ENCODE results near the gene CETP.
"Not testable (repeated sequence)": the region's sequence is repeated elsewhere in the genome, so short reads cannot be mapped to it uniquely, and the experiment has no call there.

CETP gene

DNA sequence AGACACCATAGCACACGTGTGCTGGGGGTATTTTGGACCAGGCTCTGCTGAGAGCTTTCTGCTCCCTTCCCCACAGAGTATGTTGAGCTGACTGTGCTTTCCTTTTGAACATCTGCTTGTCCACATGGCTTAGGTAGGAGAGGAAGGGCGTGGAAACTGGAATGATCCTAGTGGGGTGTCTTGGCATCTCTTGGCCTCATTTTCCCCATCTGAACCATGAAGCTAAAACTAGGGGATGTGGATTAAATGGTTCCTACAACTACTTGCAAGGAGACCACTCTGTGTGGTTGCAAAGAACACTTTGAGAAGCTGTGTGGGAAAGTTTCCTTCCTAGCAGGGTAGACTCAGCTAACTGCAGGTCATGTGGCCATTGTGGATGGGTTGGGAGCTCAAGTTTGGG lies 20.9 kb downstream of the CETP start:
- DNase-seq = no peak

- DNase-seq = no peak
Measured at GRCh38 chr16:56983211-56983751, 21.5 kb downstream of the CETP start.

DNA sequence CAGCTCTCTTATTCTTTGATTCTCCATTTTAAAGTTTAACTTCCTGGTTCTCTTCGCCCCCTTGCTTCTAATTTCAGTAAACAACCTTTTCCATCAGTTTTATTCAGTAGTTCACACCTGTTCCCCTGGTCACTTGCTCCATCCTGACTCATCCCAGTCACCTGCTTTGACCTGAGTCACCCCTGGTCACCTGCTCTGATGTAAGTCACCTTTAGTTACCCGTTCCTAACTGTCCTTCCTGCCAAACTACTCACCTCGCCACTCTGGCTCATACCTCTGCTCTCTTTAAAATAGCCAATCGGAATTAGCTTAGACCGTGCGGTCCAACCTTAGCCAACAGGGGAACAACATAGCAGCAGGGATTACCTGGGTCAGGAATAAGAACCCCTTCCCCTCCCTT lies 22.9 kb downstream of the CETP start:
- DNase-seq = no peak

- DNase-seq = peak; percentile 89
Measured at GRCh38 chr16:56985288-56985961, 23.7 kb downstream of the CETP start.

GRCh38 chr16:56985962-56986360 lies 24.2 kb downstream of the CETP start:
- DNase-seq = no peak

- no peak for DNase-seq
Measured at GRCh38 chr16:56986361-56986760, 24.6 kb downstream of the CETP start.

DNA sequence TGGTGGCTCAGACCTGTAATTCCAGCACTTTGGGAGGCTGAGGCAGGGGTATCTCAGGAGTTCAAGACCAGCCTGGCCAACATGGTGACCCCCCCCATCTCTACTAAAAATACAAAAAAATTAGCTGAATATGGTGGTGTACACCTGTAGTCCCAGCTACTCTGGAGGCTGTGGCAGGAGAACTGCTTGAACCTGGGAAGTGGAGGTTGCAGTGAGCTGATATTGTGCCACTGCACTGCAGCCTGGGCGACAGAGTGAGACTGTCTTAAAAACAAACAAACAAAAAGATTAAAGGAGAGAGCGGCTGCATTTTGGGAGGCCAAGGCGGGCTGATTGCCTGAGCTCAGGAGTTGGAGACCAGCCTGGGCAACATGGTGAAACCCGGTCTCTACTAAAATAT lies 25.2 kb downstream of the CETP start:
- DNase-seq = not testable (repeated sequence)

DNA sequence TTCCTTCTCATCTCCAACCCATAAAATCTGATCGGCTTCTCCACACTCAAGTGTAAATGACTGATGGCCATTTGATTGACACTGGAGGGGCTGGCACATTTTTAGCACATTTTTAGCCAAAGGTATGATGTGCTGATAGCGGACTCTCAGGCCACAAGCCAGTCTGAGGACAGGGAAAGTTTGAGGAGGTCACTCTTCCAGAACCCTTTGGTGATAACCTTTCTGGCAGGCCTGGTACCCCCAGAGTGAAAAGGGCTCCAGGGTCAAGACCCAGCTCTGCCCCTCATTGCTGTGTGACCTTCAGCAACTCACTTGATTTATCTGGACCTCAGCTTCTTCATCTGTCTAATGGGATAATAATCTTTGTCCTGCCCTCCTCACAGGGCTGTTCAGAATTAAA lies 25.9 kb downstream of the CETP start:
- no peak for DNase-seq

DNA sequence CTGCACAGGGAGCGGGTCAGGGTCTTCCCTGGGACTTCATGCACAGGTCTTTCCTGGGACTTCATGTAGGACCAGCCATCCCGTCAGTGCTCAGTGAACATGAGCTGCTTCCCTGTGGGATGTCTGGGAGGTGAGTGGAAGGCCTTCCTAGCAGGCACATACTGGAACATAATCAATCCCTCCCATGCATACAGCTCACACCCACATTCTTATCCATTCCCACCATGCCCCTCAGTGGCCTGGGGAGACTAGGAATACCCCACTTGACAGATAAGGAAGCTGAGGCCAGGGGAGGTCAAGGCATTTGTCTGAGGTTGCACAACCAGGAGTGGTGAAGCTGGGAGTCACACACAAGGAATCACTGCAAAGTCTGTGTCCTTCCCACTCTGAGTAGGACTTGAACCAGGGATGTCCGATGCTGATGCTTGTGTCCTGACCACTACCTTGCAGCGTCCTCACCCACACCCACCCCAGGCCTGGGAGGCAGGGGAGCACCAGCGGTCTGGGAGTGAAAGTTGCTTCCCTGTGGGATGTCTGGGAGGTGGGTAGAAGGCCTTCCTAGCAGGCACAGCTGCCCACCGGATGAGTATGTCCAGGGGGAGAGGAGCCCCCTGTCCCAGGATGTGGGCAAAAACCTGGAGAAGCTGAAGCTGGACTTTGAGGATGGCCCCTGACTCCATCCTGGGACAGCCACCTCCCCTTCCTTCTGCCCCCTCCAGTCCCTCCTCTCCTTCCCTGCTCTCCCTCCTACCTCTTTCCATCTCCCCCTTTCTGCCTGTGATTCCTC lies 26.6 kb downstream of the CETP start:
- DNase-seq = no peak

- DNase-seq = peak; percentile 82
Measured at GRCh38 chr16:56988948-56989945, 27.5 kb downstream of the CETP start, which contains the start of gene NLRC5. Gene NLRC5, plus strand, starts transcription at chr16:56989557. Its CDS starts 31,156 bp downstream, at chr16:57020713.

GRCh38 chr16:56989988-56990387 lies 28.2 kb downstream of the CETP start:
- DNase-seq = no peak

DNA sequence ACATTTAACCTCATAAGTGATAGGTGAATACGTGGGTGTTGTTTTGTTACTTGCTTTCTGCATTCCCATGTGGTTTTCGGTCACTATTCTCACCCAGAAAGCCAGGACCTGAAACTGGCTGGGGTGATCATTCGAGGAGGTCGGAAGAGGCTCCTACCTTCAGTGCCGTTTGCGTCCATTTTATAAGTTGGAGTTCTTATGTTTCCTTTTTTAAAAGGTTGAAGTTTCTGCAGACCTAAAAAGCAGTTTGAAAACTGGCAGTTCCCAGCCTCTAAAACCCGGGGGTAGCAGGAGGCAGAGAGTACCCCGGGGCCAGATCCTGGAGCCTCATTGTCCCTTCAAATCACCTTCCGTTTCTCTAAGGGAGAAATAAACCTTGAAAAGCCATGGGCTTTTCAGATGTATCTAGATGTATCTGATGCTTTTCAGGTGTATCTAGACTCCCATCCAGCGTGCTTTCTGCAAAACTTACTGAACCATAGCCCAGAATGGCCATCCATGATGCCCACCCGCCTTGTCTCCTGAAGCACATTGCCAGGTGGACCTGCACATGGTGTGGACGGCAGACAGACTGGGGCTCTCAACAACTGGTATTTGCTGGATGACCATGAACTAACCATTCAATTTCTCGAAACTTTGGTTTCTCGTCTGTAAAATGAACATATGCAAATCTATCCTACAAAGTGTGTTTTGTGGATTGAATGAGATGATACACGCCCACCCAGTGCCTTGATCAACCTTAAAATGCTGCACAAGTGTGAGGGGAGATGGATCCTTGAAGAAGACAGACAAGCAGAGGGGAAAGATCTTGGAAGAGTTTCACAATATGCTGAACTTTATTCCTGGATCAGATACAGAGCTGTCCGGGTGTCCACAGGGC lies 28.9 kb downstream of the CETP start:
- DNase-seq = no peak

- DNase-seq = not testable (repeated sequence)
Measured at GRCh38 chr16:56992431-56992830, 30.7 kb downstream of the CETP start.

DNA sequence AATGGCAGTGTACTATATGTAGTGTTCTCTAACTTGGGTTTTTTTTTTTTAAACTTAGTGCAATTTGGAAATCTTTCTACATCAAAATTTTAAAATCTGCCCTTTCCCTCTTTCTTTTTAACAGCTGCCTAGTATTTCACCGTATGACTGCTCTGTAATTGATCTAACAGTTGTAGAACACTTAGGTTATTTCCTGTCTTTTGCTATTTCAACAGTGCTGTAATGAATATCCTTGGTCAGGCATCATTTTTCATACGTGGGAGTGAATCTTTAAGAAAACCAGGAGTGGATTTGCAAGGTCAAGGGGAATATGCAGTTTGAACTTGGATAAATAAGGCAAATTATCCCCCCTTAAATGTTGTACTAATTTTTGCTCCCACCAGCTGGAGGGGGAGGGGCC lies 31.5 kb downstream of the CETP start:
- DNase-seq = no peak

DNA sequence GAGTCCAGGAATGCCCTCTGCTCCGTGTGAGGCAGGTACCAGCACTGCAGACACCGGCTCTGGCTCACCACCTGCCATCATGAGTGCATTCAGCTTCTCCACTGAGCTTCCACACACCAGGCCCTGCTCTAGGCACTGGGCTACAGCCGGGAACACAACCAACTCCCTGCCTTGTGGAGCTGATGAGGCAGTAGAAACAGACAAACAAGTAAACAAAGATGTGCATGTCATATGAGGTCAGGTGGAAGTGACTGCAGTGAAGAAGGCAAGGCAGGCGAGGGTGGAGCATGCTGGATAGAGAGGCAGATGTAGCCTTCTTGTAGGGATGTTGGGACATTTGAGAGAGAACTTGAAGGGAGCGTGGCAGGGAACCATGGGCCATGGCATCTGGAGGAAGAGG lies 32.6 kb downstream of the CETP start:
- DNase-seq = no peak

- no peak for DNase-seq
Measured at GRCh38 chr16:56995136-56995805, 33.5 kb downstream of the CETP start.

DNA sequence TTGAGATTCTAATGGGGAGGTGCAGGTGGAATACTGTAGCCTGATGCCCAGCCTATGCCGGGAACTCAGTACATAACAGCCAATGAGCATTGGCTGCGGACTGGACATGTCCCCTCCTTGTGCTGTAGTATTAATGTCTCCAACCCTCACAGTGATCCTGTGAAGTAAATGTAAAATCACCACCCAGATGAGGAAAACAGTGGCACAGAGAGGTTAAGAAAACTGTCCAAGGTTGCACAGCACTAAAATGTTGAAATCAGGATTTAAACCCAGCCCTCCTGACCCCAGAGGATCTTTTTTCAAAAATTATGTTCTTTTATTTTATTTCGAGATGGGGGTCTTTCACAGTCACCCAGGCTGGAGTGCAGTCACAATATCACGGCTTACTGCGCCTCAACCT lies 35.5 kb downstream of the CETP start:
- no peak for DNase-seq

GRCh38 chr16:56997931-56998330 lies 36.2 kb downstream of the CETP start:
- no peak for DNase-seq

DNA sequence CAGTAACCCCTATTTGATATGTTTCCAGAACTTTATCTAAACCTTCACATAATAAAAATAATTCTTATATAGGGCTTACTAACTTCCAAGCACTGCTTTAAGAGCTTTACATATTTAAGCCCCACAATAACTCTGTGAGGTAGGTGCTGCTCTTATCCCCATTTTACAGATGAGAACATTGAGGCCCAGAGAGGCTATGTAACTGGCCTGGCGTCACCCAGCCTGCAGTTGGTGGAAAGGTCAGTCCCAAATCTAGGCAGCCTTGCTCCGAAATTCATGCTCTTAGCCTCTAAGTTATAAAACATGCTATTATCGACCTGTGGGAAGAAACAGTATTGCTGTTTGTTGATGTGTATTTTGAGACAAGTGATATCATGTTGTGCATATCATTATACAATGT lies 36.6 kb downstream of the CETP start:
- DNase-seq = no peak

DNA sequence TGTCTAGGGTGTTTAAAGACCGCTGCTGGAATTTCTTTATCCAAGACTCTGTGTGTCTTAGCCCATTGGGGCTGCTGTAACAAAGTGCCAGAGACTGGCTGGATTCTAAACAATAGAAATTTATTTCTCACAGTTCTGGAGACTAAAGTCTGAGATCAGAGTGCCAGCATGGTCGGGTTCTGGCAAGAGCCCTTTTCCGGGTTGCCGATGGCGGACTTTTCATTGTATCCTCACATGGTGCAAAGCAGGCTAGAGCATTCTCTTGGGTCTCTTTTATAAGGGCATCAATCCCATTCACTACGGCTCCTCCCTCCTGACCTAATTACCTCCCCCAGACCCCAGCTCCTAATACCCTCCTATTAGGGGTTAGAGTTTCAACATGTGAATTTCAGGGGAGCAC lies 37.1 kb downstream of the CETP start:
- no peak for DNase-seq

Measured in fibroblast of skin of right quadriceps (primary cell).